Panc1 (cell line): ENCODE results near the gene RSPRY1. TPM values are rescaled to one million over a fixed set of nuclear protein-coding genes. Genes with fewer than 3 reads are reported as not detected.

ENCODE experiments used
- ATAC-seq: fragments of 200-7000 bp; cut with Tn5 transposase; 2 replicates; pipeline ENCODE4 v1.9.1; 2020; ENCODE audit warnings: mild to moderate bottlenecking, moderate library complexity
- BruUV-seq: library from RNA; stranded (reverse); fragments of 400-500 nt; replicated peaks from 2 replicates; lab custom pipeline; 2021; lab: Mats Ljungman, UMichigan
- CTCF ChIA-PET: fragments of 300-600 bp; sonication (Branson Sonifier 250); formaldehyde crosslinking; loops from one replicate; lab custom pipeline; 2022; ENCODE audit warnings: antibody characterized with exemption; lab: Charles Lee
- POLR2A ChIA-PET: fragments of 300-600 bp; sonication (Branson Sonifier 250); formaldehyde crosslinking; loops from one replicate; lab custom pipeline; 2022; ENCODE audit warnings: antibody characterized with exemption; lab: Charles Lee
- DNase-seq: peaks from one replicate; pipeline ENCODE4 v3.0.0-alpha.2; 2010; ENCODE audit warnings: low read depth, low spot score
- H3K27ac ChIP-seq: 2 replicates; pipeline ENCODE4 v1.5.1; 2011; ENCODE audit warnings: mild to moderate bottlenecking, low read length, inconsistent platforms
- H3K27me3 ChIP-seq: fragments of 200-500 bp; sonication (Bioruptor generic); 2 replicates; pipeline ENCODE4 v1.6.0; 2014; ENCODE audit warnings: low read length, inconsistent platforms; ENCODE audit not compliant: control insufficient read depth, insufficient read depth
- H3K36me3 ChIP-seq: fragments of 200-500 bp; sonication (Bioruptor generic); 2 replicates; pipeline ENCODE4 v1.5.1; 2014; ENCODE audit warnings: inconsistent platforms, mild to moderate bottlenecking, low read length, moderate library complexity; ENCODE audit not compliant: control insufficient read depth, insufficient read depth
- H3K4me1 ChIP-seq: 2 replicates; pipeline ENCODE4 v1.5.1; 2011; ENCODE audit warnings: inconsistent platforms, mild to moderate bottlenecking, low read length, moderate library complexity; ENCODE audit not compliant: control insufficient read depth, insufficient read depth
- H3K4me3 ChIP-seq, 2 experiments: 2 replicates each; pipeline ENCODE4 v1.5.1; 2011 to 2012; ENCODE audit warnings: low read depth in 2 of 2, low read length in 2 of 2, mild to moderate bottlenecking in 2 of 2, inconsistent platforms in 1 of 2, moderate library complexity in 1 of 2
- H3K9me3 ChIP-seq: fragments of 200-500 bp; sonication (Bioruptor generic); 2 replicates; pipeline ENCODE4 v1.5.1; 2014; ENCODE audit warnings: low read depth, mild to moderate bottlenecking, inconsistent platforms, low read length, moderate library complexity; ENCODE audit not compliant: control insufficient read depth, insufficient read depth
- POLR2AphosphoS5 ChIP-seq: IDR thresholded peaks from 2 replicates; pipeline ENCODE4 v1.6.1; 2012; ENCODE audit warnings: mild to moderate bottlenecking, low read depth, low read length, moderate library complexity
- SIN3A ChIP-seq: IDR thresholded peaks from 2 replicates; pipeline ENCODE4 v1.6.1; 2012; ENCODE audit warnings: low read depth, mild to moderate bottlenecking, low read length, moderate library complexity, borderline replicate concordance; ENCODE audit not compliant: insufficient read depth
- TCF7L2 ChIP-seq: IDR thresholded peaks from 2 replicates; pipeline ENCODE4 v1.6.1; 2011; ENCODE audit warnings: mild to moderate bottlenecking, low read depth, low read length, inconsistent platforms
- in situ Hi-C: cut with HindIII; loops from 2 replicates; pipeline ENCODE4 v1.10.0; 2016; ENCODE audit warnings: low sequenced_read_pairs, low pct_unique_long_range_greater_than_20kb
- intact Hi-C: fragments of 100-400 bp; cut with micrococcal nuclease; formaldehyde crosslinking; loops from one replicate; pipeline ENCODE4 v1.10.0; 2022; ENCODE audit not compliant: unreplicated experiment
- total RNA-seq: library from RNA; stranded (reverse); gene quantifications from one replicate; pipeline ENCODE4 v1.2.1, GENCODE V29; 2021; ENCODE audit not compliant: unreplicated experiment
- TF ChIP-seq, protein P1 (sequence below), 2 experiments: IDR thresholded peaks; 2 replicates each; pipeline ENCODE4 v1.6.1; 2011 to 2012; ENCODE audit warnings: low read depth in 2 of 2, control low read depth in 1 of 2, low read length in 1 of 2, mild to moderate bottlenecking in 1 of 2, moderate library complexity in 1 of 2; ENCODE audit not compliant: insufficient read depth in 1 of 2
- TF ChIP-seq, protein P2 (sequence below): fragments of 450-650 bp; IDR thresholded peaks from 2 replicates; pipeline ENCODE4 v1.5.1; 2017; ENCODE audit warnings: mild to moderate bottlenecking

Gene RSPRY1
- total RNA-seq, 1 experiment from 2014 or later = 29.4 TPM

- TF ChIP-seq, protein P1, sequence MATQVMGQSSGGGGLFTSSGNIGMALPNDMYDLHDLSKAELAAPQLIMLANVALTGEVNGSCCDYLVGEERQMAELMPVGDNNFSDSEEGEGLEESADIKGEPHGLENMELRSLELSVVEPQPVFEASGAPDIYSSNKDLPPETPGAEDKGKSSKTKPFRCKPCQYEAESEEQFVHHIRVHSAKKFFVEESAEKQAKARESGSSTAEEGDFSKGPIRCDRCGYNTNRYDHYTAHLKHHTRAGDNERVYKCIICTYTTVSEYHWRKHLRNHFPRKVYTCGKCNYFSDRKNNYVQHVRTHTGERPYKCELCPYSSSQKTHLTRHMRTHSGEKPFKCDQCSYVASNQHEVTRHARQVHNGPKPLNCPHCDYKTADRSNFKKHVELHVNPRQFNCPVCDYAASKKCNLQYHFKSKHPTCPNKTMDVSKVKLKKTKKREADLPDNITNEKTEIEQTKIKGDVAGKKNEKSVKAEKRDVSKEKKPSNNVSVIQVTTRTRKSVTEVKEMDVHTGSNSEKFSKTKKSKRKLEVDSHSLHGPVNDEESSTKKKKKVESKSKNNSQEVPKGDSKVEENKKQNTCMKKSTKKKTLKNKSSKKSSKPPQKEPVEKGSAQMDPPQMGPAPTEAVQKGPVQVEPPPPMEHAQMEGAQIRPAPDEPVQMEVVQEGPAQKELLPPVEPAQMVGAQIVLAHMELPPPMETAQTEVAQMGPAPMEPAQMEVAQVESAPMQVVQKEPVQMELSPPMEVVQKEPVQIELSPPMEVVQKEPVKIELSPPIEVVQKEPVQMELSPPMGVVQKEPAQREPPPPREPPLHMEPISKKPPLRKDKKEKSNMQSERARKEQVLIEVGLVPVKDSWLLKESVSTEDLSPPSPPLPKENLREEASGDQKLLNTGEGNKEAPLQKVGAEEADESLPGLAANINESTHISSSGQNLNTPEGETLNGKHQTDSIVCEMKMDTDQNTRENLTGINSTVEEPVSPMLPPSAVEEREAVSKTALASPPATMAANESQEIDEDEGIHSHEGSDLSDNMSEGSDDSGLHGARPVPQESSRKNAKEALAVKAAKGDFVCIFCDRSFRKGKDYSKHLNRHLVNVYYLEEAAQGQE (IDR thresholded peaks at IDR 0.05; ENCODE audit: insufficient read depth in 1 of 2, low read depth in 2 of 2, low read length in 1 of 2) = no peak
- ChIA-PET POLR2A (no interaction called here), CTCF (no interaction called here)
- H3K4me1 ChIP-seq = no peaks in the 10 kb centered on the region
- BruUV-seq = no TSS peak
- intact Hi-C loops = loop anchor here (10.0 kb wide), 1 partner anchor 56 kb away; no protein-coding TSS in a partner anchor
- ATAC-seq (no peak), DNase-seq (no peak)
- H3K4me3 ChIP-seq = no peak overlapping the region
- no peaks in the 10 kb centered on the region for H3K27me3 ChIP-seq
- no peaks in the 10 kb centered on the region for H3K36me3 ChIP-seq
- H3K27ac ChIP-seq = no peak overlapping the region
- H3K9me3 ChIP-seq = no peaks in the 10 kb centered on the region
- in situ Hi-C loops = no loop called here
Measured at GRCh38 chr16:57140931-57141668, 45.0 kb upstream of the RSPRY1 start.

- H3K9me3 ChIP-seq = no peaks in the 10 kb centered on the region
- DNase-seq (no peak), ATAC-seq (no peak)
- no peaks in the 10 kb centered on the region for H3K27me3 ChIP-seq
- ChIA-PET POLR2A (interaction anchor here (0.7 to 1.1 kb wide), 2 partner anchors 10 to 184 kb away, joined by 3 to 5 read pairs; no protein-coding TSS in a partner anchor), CTCF (no interaction called here)
- H3K27ac ChIP-seq = no peak overlapping the region
- TF ChIP-seq, protein P2, sequence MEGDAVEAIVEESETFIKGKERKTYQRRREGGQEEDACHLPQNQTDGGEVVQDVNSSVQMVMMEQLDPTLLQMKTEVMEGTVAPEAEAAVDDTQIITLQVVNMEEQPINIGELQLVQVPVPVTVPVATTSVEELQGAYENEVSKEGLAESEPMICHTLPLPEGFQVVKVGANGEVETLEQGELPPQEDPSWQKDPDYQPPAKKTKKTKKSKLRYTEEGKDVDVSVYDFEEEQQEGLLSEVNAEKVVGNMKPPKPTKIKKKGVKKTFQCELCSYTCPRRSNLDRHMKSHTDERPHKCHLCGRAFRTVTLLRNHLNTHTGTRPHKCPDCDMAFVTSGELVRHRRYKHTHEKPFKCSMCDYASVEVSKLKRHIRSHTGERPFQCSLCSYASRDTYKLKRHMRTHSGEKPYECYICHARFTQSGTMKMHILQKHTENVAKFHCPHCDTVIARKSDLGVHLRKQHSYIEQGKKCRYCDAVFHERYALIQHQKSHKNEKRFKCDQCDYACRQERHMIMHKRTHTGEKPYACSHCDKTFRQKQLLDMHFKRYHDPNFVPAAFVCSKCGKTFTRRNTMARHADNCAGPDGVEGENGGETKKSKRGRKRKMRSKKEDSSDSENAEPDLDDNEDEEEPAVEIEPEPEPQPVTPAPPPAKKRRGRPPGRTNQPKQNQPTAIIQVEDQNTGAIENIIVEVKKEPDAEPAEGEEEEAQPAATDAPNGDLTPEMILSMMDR = no peak
- TF ChIP-seq TCF7L2 = no peak
- no peak for TF ChIP-seq POLR2AphosphoS5
- TF ChIP-seq, protein P1 (IDR thresholded peaks at IDR 0.05; ENCODE audit: insufficient read depth in 1 of 2, low read depth in 2 of 2, low read length in 1 of 2) = no peak
- no peak for TF ChIP-seq SIN3A
- H3K4me3 ChIP-seq = no peak overlapping the region
- in situ Hi-C loops (no loop called here), intact Hi-C loops (loop anchor here (10.0 kb wide), 1 partner anchor 57 kb away; no protein-coding TSS in a partner anchor)
- no peaks in the 10 kb centered on the region for H3K4me1 ChIP-seq
- H3K36me3 ChIP-seq = no peaks in the 10 kb centered on the region
- no TSS peak for BruUV-seq
Measured at GRCh38 chr16:57141822-57142631, 44.1 kb upstream of the RSPRY1 start.
